Smooth muscle cell (in vitro differentiated cells): Measurements from ENCODE around the gene HEPACAM. TPM values are rescaled to one million over a fixed set of nuclear protein-coding genes. Genes with fewer than 3 reads are reported as not detected.

Experiments used
- DNase-seq: peaks from one replicate; lab custom pipeline; 2025; ENCODE audit not compliant: unreplicated experiment; lab: John Stamatoyannopoulos, UW
- H2AFZ ChIP-seq: fragments of 200-600 bp; sonication (generic); 2 replicates; pipeline ENCODE4 v1.6.0; 2016; ENCODE audit warnings: antibody characterized with exemption, low read depth, mild to moderate bottlenecking
- H3F3A ChIP-seq: fragments of 200-600 bp; sonication (generic); 2 replicates; pipeline ENCODE4 v1.6.0; 2017; ENCODE audit warnings: antibody characterized with exemption, low read depth
- H3K27ac ChIP-seq: fragments of 200-600 bp; sonication (generic); 2 replicates; pipeline ENCODE4 v1.5.1; 2016; ENCODE audit warnings: low read depth, mild to moderate bottlenecking
- H3K27me3 ChIP-seq: fragments of 200-600 bp; sonication (generic); 2 replicates; pipeline ENCODE4 v1.6.1; 2016; ENCODE audit warnings: low read depth, mild to moderate bottlenecking
- H3K36me3 ChIP-seq: fragments of 200-600 bp; sonication (generic); 2 replicates; pipeline ENCODE4 v1.5.1; 2016; ENCODE audit warnings: low read depth
- H3K4me1 ChIP-seq: fragments of 200-600 bp; sonication (generic); 2 replicates; pipeline ENCODE4 v1.5.1; 2016; ENCODE audit warnings: low read depth
- H3K4me2 ChIP-seq: fragments of 200-600 bp; sonication (generic); 2 replicates; pipeline ENCODE4 v1.6.0; 2016; ENCODE audit warnings: mild to moderate bottlenecking
- H3K4me3 ChIP-seq: fragments of 200-600 bp; sonication (generic); 2 replicates; pipeline ENCODE4 v1.5.1; 2016; ENCODE audit warnings: mild to moderate bottlenecking
- H3K79me2 ChIP-seq: fragments of 200-600 bp; sonication (generic); 2 replicates; pipeline ENCODE4 v1.6.0; 2016; ENCODE audit warnings: low read depth, mild to moderate bottlenecking
- H3K9ac ChIP-seq: fragments of 200-600 bp; sonication (generic); 2 replicates; pipeline ENCODE4 v1.6.0; 2016; ENCODE audit warnings: low read depth
- H3K9me3 ChIP-seq: fragments of 200-600 bp; sonication (generic); replicated peaks from 2 replicates; pipeline ENCODE4 v1.5.1; 2016; ENCODE audit warnings: low read depth
- H4K20me1 ChIP-seq: fragments of 200-600 bp; sonication (generic); 2 replicates; pipeline ENCODE4 v1.6.0; 2016; ENCODE audit warnings: low read depth
- CTCF ChIP-seq: fragments of 200-600 bp; sonication (generic); IDR thresholded peaks from 2 replicates; pipeline ENCODE4 v1.5.1; 2017; ENCODE audit warnings: borderline replicate concordance, mild to moderate bottlenecking, antibody characterized with exemption; ENCODE audit not compliant: insufficient read depth, poor library complexity, severe bottlenecking
- WGBS: methylation state at CpG from one replicate; pipeline ENCODE4 v1.1.7; 2016; ENCODE audit warnings: low lambda C conversion rate; 5-methylcytosine and 5-hydroxymethylcytosine counted together
- polyA plus RNA-seq: library from polyadenylated mRNA; unstranded; fragments of >200 nt; fragmentation: Nextera tagmentation; extraction: Ambion mirVana; gene quantifications from 2 replicates; pipeline ENCODE4 v1.2.1, GENCODE V29; 2016
- total RNA-seq: library from RNA; depleted of rRNA; stranded (reverse); fragments of >200 nt; gene quantifications from 2 replicates; pipeline ENCODE4 v1.2.3, GENCODE V29; 2014

HEPACAM gene
- total and polyA plus RNA-seq, 2 experiments from 2014 or later: not detected

GRCh38 chr11:124902616-124903015, 33.2 kb downstream of the HEPACAM start:
- no peak overlapping the region for H3K9ac ChIP-seq
- no peak overlapping the region for H3K4me3 ChIP-seq
- no peaks in the 10 kb centered on the region for H3K79me2 ChIP-seq
- H3K36me3 ChIP-seq: no peaks in the 10 kb centered on the region
- H4K20me1 ChIP-seq: no peaks in the 10 kb centered on the region
- H2AFZ ChIP-seq: no peak overlapping the region
- WGBS: 100% methylated on average over 1 of the region's 1 CpG
- no peak for TF ChIP-seq CTCF
- no peak overlapping the region for H3K27ac ChIP-seq
- no peaks in the 10 kb centered on the region for H3K4me1 ChIP-seq
- no peaks in the 10 kb centered on the region for H3K27me3 ChIP-seq
- H3K4me2 ChIP-seq: no peak overlapping the region
- DNase-seq: no peak
- peaks cover 4% of the 10 kb centered on the region for H3F3A ChIP-seq
- H3K9me3 ChIP-seq: no peaks in the 10 kb centered on the region

GRCh38 chr11:124900464-124900863, 35.4 kb downstream of the HEPACAM start:
- Histone ChIP-seq H3K27ac (peak overlapping the region; percentile 37), H3K27me3 (no peaks in the 10 kb centered on the region), H3K9ac (peak overlapping the region; percentile 42), H3K79me2 (no peaks in the 10 kb centered on the region), H3K36me3 (no peaks in the 10 kb centered on the region), H2AFZ (peak overlapping the region; percentile 46), H3K4me2 (no peak overlapping the region), H3F3A (peaks cover 4% of the 10 kb centered on the region), H3K9me3 (no peaks in the 10 kb centered on the region), H4K20me1 (no peaks in the 10 kb centered on the region), H3K4me1 (no peaks in the 10 kb centered on the region), H3K4me3 (no peak overlapping the region)
- TF ChIP-seq CTCF: no peak
- no peak for DNase-seq
- WGBS: 36% methylated on average over 5 of the region's 5 CpGs

- WGBS: 75% methylated on average over 6 of the region's 6 CpGs
- H3K79me2 ChIP-seq: no peaks in the 10 kb centered on the region
- peak overlapping the region; percentile 67 for H3K27ac ChIP-seq
- DNase-seq: no peak
- no peaks in the 10 kb centered on the region for H3K36me3 ChIP-seq
- TF ChIP-seq CTCF: no peak
- H4K20me1 ChIP-seq: no peaks in the 10 kb centered on the region
- no peak overlapping the region for H2AFZ ChIP-seq
- no peak overlapping the region for H3K4me2 ChIP-seq
- H3K27me3 ChIP-seq: no peaks in the 10 kb centered on the region
- no peak overlapping the region for H3K4me3 ChIP-seq
- H3F3A ChIP-seq: peaks cover 4% of the 10 kb centered on the region
- no peaks in the 10 kb centered on the region for H3K4me1 ChIP-seq
- peak overlapping the region; percentile 42 for H3K9ac ChIP-seq
- no peaks in the 10 kb centered on the region for H3K9me3 ChIP-seq
Measured at GRCh38 chr11:124899383-124900145, 36.3 kb downstream of the HEPACAM start.

- peak overlapping the region; percentile 67 for H3K27ac ChIP-seq
- H3K79me2 ChIP-seq: no peaks in the 10 kb centered on the region
- no peak overlapping the region for H3K4me3 ChIP-seq
- H3K9me3 ChIP-seq: no peaks in the 10 kb centered on the region
- no peaks in the 10 kb centered on the region for H3K27me3 ChIP-seq
- H2AFZ ChIP-seq: peak overlapping the region; percentile 31
- TF ChIP-seq CTCF: no peak
- 51% methylated on average over 5 of the region's 5 CpGs for WGBS
- H4K20me1 ChIP-seq: no peaks in the 10 kb centered on the region
- no peak for DNase-seq
- H3K9ac ChIP-seq: no peak overlapping the region
- no peaks in the 10 kb centered on the region for H3K36me3 ChIP-seq
- H3F3A ChIP-seq: peaks cover 4% of the 10 kb centered on the region
- no peak overlapping the region for H3K4me2 ChIP-seq
- H3K4me1 ChIP-seq: no peaks in the 10 kb centered on the region
Measured at GRCh38 chr11:124898711-124899110, 37.1 kb downstream of the HEPACAM start.
